GM21786 (cell line): Measurements from ENCODE around the gene SMIM20.
A peak's percentile ranks its signal among the peaks of the same experiment; 100 is the strongest.

Experiments used
- ATAC-seq: cut with Tn5 transposase; IDR thresholded peaks from one replicate; pipeline ENCODE4 v1.9.1; 2021; ENCODE audit not compliant: unreplicated experiment

Gene SMIM20

GRCh38 chr4:25925486-25926201 is 11.6 kb downstream of the SMIM20 start:
- no peak for ATAC-seq

DNA sequence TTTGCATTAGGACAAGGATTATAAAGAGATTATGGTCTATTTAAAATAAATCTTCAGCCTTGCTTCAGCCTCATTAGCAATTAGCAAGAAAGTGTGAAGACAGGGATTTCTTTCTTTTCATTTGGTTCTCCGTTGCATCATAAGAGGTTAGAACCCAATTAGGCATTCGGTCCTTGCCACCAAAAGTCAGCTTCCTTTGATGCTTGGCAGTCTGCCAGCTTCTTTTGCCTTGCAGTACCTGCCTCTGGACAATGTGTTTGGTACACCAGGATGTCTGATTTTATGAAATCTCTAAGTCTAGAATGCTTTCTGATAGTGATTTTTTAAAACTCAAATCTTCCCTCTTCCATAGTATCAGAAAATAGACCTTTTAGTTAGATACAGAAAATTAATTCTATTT is 12.4 kb downstream of the SMIM20 start:
- no peak for ATAC-seq

DNA sequence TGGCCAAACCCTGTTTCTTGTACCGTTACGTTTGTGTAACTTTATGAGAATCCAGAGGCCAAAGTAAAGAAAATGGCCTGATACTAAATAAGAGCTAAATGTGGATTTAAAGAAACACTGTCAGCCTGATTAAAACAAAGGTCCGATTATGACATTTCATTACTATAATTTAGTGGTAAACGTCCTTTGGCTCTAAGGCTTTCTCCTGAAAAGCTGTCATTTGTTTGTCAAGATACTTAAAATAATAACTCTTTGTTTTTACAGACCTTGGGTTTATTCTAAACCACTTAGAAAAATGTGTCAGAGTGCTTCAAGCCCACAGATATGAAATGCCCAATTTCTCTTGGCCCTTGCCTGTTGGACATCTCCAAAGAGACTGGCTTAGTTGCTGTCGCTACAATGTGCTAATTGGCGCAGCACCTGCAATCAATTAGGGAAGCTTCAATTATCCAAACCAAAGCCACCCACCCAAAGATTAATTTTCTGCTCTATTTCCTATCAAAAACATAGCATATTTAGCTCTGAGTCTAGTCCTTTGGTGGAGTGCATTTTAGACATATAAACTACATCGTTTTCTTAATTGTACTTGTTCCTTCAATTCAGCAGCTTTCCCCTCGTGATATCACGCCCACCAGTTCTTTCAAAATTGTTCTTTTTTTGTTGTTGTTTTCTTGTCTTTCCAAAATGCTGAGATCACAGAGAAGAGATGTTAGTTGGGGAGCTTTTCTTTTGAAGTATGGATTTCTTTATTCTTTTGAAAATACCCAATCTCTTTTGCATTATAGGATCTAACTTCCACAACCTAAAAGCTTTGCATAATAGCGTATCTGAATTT is 13.6 kb downstream of the SMIM20 start:
- ATAC-seq: no peak

DNA sequence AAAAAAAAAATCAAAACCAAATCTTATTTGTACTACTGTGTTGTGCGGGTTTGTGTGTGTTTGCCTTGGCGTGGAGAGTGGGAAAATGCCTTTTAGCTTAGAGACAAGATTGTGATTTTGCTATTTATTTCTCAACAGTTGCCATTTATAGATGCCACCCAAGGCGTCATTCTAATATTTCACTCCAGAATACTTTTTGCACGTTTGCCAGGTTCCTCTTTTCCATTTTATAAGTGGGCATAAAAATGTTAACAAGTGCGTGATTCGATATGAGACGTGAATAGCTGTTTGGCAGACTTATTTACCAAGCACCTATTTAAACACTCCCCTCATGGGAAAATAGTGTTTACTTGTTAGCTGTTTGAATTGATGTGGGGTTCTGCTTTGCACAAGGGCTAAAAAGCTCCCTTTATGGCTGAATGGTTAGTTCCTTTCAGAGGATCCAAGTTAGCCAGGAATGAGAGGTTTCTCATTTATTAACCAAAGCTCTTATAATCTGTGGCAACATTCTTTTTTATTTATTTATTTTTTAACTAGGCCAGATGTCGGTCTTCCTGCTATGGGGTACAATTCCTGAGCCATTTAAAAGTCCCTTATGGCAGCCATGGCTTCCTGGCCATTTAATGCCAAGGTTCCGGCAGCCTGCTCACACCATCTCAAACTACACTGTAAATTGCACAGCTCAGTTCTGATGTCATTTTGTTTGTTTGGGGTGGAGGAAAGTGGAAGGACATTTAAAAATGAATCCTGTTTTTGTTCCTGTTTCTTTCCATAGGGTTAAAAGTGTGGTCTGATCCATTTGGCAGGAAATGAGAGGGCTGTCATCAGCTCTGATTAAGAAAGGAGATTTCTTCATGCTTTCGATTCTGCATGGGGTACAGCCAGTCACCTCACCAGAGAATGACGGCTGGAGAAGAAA is 14.6 kb downstream of the SMIM20 start:
- ATAC-seq: no peak

- ATAC-seq: no peak
These were observed 15.3 kb downstream of the SMIM20 start for GRCh38 chr4:25929298-25929686.

- no peak for ATAC-seq
These were observed 16.8 kb downstream of the SMIM20 start for GRCh38 chr4:25930731-25931354.

- no peak for ATAC-seq
These were observed 22.7 kb downstream of the SMIM20 start for GRCh38 chr4:25936696-25937095.

- ATAC-seq: no peak
These were observed 23.8 kb downstream of the SMIM20 start for GRCh38 chr4:25937801-25938200.

DNA sequence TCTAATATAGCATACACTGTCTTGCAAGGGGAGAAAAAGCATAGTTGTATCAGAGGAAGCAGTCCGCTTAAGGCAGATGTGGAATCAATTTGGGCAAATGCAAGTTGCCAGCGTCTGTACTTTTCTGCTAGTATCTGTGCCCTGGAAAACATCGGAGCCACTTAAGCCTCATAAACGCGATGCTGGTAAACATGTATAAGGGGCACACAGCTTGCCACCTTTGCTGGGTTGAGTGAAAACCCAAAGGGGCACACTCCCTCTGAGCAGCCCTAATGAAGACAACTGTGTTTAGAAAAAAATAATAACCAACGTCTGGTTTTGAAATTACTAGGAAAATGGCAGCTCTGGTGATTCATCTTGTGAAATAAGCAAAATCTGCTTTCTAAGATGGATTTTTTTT is 24.3 kb downstream of the SMIM20 start:
- ATAC-seq: peak; percentile 31

DNA sequence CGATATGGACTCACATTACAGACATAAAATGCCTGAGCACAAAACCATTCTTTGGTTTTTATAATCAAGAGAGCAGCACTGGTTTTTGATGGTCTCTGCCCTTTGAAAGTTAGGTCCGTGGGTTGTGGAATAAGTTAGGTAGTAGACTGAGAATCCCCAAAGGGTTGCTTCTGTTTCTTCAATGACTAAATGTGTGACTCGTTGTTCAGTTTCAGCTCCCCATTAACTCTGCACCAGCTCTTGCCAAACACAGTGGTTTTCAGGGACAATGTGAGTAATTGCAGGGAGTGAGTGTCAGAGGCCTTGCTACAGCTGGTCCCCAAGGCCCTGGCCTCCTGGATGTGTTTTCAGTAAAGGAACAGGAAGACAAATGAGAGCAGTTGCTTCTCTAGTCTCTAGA is 24.8 kb downstream of the SMIM20 start:
- ATAC-seq: peak; percentile 89

DNA sequence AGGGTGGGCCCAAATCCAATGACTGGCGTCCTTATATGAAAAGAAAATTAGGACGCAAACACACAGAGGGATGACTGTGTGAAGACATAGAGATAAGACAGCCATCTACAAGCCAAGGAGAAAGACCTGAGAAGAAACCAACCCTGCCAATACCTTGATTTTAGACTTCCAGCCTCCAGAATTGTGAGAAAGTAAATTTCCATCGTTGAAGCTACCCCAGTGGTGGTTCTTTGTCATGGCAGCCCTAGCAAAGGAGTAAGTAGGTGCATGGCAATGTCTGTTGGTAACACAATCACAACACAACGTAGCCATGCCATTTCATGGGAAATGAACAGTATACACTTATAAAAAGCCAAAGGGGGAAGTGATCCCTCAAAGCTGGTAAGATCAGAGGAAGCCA is 25.3 kb downstream of the SMIM20 start:
- ATAC-seq: no peak

GRCh38 chr4:25941457-25942221 is 27.6 kb downstream of the SMIM20 start:
- ATAC-seq: no peak

DNA sequence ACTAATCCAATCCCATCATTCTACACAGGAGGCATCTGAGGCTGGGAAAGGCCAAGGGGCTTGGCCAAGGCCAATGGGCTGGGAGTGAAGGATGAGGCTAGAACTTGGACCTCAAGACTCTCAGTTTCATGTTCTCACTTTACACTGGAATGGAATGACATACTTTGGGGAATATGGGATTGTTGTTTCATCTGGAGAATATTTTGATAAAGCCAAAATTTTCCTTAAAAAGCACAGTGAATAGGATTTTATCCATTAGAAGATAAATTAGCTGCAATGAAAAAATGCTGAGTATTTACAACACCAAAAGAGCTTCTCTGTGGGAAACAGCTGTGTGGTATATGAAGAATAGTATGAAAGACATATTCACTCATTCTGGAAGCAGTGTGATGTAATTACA is 29.3 kb downstream of the SMIM20 start:
- no peak for ATAC-seq

DNA sequence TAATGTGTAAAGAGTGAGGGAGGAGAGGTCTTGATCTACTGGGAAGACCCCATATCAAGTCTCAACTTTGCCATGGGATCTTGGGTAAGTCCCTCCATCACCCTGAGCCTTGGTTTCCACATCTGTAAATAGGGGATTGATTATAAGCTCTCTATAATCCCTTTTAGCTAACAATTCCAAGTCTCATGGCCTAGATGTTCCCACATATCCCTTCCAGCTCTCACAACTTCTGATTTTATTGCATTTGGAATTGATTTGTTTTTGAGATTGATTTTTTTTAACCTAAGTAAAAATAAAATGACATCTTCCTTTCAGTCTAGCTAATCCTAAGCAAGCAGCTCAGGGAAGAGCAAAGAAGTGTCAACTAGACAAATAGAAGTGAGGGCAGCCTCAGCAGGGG is 29.8 kb downstream of the SMIM20 start:
- ATAC-seq: no peak

DNA sequence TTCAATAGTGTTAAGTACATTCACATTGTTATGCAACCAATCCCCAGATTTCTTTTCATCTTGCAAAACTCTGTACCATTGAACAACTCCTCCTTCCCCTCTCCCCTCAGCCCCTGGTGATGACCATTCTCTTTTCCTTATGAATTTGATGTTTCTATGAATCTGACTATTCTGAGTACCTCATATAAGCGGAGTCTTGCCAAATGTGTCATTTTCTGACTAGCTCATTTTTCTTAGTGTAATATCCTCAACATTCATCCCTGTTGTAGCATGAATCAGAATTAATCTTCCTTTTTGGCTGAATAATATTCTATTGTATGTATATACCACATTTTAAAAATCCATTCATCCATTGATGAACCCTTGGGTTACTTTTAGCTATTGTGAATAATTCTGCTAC is 34.0 kb downstream of the SMIM20 start:
- no peak for ATAC-seq

DNA sequence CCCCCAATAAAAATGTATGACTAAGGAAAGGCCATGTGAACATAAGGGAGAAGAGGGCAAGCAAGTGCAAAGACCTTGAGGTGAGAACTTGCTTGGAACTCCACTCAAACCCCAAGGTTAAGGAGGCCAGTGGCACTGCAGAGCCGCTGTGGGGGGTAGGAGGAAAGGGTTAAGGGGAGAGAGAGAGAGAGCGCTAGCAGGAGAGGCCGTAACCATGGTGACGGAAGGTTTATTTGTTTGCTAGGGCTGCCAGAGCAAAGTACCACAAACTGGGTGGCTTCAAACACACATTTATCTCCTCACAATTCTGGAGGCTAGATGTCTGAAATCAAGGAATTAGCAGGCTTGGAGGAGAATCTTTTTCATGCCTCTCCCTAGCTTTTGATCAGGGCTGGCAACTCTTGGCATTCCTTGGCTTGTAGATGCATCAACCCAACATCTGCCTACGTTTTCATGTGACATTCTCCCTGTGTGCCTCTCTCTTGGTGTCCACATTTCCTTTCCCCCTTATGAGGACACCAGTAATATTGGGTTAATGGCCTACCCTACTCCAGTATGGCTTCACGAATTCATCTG is 35.2 kb downstream of the SMIM20 start:
- ATAC-seq: no peak

DNA sequence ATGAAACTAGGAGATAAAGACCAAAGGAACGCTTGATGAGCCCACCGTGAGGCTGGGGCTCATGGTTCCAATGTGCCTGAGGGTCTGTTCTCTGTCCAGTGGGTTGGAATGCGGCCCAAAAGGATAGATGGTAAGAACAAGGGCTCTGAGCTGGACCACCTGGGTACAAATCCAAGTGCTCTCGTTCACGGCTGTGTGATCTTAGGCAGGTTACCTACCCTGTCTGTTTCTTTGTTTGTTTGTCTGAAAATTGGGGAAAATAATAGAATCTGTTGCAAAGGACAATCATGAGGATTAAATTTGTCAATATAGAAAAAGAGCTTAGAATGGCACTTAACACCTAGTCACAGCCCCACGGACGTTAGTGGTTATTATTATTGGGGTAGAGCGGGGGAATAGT is 36.0 kb downstream of the SMIM20 start:
- ATAC-seq: no peak

- no peak for ATAC-seq
These were observed 36.7 kb downstream of the SMIM20 start for GRCh38 chr4:25950461-25951389.
